GM23338 (cell line): ENCODE measurements around the gene ADPRH.

Experiments used
- CTCF ChIP-seq, 2 experiments: fragments of 200-600 bp in 1 of 2; sonication (generic) in 1 of 2; conservative IDR thresholded peaks; 2 replicates each; pipeline versions ENCODE4 v1.5.1 to v1.6.1; 2016 to 2017; ENCODE audit warnings: antibody characterized with exemption in 2 of 2, low read depth in 2 of 2, mild to moderate bottlenecking in 2 of 2, moderate library complexity in 1 of 2
- EZH2 ChIP-seq: fragments of 200-600 bp; sonication (generic); IDR thresholded peaks from one replicate; pipeline ENCODE4 v1.8.0; 2017; ENCODE audit warnings: antibody characterized with exemption, mild to moderate bottlenecking, low read depth; ENCODE audit not compliant: unreplicated experiment
- POLR2AphosphoS5 ChIP-seq: IDR thresholded peaks from 2 replicates; pipeline ENCODE4 v1.6.1; 2016; ENCODE audit warnings: antibody characterized with exemption, low read depth
- TF ChIP-seq, protein P1 (sequence below): fragments of 250-450 bp; sonication (Bioruptor Pico); IDR thresholded peaks from 2 replicates; pipeline ENCODE4 v1.5.0; 2020; ENCODE audit warnings: mild to moderate bottlenecking, moderate library complexity

DNA sequence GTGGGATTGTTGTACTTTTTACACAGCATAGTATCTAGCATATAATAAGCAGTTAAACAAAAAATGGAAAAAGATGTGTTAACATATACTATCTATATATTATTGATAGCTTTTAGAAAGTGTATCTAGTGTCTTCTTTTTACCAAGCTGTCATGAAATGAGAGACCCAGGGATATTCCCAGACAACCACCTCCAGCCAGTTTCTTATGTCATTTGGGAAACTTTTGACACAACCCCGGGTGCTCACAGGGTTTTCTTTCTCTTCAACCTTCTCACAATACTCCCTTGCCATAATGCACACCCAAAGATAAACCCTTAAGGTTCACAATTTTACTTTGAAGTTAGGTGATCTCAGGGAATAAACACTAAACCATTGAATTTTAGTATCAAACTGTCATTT is 13.6 kb downstream of the ADPRH start:
- TF ChIP-seq CTCF (conservative IDR thresholded peaks at IDR 0.05; ENCODE audit: low read depth in 2 of 2) (no peak), EZH2 (no peak), POLR2AphosphoS5 (no peak)
- TF ChIP-seq, protein P1, sequence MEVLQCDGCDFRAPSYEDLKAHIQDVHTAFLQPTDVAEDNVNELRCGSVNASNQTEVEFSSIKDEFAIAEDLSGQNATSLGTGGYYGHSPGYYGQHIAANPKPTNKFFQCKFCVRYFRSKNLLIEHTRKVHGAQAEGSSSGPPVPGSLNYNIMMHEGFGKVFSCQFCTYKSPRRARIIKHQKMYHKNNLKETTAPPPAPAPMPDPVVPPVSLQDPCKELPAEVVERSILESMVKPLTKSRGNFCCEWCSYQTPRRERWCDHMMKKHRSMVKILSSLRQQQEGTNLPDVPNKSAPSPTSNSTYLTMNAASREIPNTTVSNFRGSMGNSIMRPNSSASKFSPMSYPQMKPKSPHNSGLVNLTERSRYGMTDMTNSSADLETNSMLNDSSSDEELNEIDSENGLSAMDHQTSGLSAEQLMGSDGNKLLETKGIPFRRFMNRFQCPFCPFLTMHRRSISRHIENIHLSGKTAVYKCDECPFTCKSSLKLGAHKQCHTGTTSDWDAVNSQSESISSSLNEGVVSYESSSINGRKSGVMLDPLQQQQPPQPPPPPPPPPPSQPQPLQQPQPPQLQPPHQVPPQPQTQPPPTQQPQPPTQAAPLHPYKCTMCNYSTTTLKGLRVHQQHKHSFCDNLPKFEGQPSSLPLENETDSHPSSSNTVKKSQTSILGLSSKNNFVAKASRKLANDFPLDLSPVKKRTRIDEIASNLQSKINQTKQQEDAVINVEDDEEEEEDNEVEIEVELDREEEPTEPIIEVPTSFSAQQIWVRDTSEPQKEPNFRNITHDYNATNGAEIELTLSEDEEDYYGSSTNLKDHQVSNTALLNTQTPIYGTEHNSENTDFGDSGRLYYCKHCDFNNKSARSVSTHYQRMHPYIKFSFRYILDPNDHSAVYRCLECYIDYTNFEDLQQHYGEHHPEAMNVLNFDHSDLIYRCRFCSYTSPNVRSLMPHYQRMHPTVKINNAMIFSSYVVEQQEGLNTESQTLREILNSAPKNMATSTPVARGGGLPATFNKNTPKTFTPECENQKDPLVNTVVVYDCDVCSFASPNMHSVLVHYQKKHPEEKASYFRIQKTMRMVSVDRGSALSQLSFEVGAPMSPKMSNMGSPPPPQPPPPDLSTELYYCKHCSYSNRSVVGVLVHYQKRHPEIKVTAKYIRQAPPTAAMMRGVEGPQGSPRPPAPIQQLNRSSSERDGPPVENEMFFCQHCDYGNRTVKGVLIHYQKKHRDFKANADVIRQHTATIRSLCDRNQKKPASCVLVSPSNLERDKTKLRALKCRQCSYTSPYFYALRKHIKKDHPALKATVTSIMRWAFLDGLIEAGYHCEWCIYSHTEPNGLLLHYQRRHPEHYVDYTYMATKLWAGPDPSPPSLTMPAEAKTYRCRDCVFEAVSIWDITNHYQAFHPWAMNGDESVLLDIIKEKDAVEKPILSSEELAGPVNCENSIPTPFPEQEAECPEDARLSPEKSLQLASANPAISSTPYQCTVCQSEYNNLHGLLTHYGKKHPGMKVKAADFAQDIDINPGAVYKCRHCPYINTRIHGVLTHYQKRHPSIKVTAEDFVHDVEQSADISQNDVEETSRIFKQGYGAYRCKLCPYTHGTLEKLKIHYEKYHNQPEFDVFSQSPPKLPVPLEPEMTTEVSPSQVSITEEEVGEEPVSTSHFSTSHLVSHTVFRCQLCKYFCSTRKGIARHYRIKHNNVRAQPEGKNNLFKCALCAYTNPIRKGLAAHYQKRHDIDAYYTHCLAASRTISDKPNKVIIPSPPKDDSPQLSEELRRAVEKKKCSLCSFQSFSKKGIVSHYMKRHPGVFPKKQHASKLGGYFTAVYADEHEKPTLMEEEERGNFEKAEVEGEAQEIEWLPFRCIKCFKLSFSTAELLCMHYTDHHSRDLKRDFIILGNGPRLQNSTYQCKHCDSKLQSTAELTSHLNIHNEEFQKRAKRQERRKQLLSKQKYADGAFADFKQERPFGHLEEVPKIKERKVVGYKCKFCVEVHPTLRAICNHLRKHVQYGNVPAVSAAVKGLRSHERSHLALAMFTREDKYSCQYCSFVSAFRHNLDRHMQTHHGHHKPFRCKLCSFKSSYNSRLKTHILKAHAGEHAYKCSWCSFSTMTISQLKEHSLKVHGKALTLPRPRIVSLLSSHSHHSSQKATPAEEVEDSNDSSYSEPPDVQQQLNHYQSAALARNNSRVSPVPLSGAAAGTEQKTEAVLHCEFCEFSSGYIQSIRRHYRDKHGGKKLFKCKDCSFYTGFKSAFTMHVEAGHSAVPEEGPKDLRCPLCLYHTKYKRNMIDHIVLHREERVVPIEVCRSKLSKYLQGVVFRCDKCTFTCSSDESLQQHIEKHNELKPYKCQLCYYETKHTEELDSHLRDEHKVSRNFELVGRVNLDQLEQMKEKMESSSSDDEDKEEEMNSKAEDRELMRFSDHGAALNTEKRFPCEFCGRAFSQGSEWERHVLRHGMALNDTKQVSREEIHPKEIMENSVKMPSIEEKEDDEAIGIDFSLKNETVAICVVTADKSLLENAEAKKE, result no peak
